CD8-positive, alpha-beta memory T cell (primary cell): ENCODE results near the gene C6. TPM values are rescaled to one million over a fixed set of nuclear protein-coding genes. Genes with fewer than 3 reads are reported as not detected.
"Not testable (repeated sequence)": the region's sequence is repeated elsewhere in the genome, so short reads cannot be mapped to it uniquely, and the experiment has no call there.

Source experiments
- CTCF ChIA-PET: fragments of 350-600 bp; sonication (Branson Sonifier 250); formaldehyde crosslinking; loops from one replicate; lab custom pipeline; 2021; ENCODE audit warnings: antibody characterized with exemption; lab: Charles Lee
- POLR2A ChIA-PET: fragments of 350-600 bp; sonication (Branson Sonifier 250); formaldehyde crosslinking; loops from one replicate; lab custom pipeline; 2021; ENCODE audit warnings: antibody characterized with exemption; lab: Charles Lee
- DNase-seq, 5 donors: peaks; one replicate each; pipeline versions ENCODE4 v3.0.0 to v3.0.0-alpha.2; 2020 to 2022; ENCODE audit warnings: mixed read lengths in 1 of 5
- H3K27ac ChIP-seq: one replicate; pipeline ENCODE4 v1.7.0; 2013; ENCODE audit warnings: low read depth, mild to moderate bottlenecking, low read length, moderate library complexity
- H3K27me3 ChIP-seq: 2 replicates; pipeline ENCODE4 v1.7.0; 2013; ENCODE audit warnings: low read length, mild to moderate bottlenecking; ENCODE audit not compliant: insufficient read depth, poor library complexity, severe bottlenecking
- H3K36me3 ChIP-seq: 2 replicates; pipeline ENCODE4 v1.7.0; 2013; ENCODE audit warnings: mild to moderate bottlenecking, low read length, moderate library complexity; ENCODE audit not compliant: insufficient read depth
- H3K4me1 ChIP-seq: 2 replicates; pipeline ENCODE4 v1.7.0; 2013; ENCODE audit warnings: mild to moderate bottlenecking, low read length, moderate library complexity; ENCODE audit not compliant: insufficient read depth
- H3K4me3 ChIP-seq: 2 replicates; pipeline ENCODE4 v1.7.0; 2013; ENCODE audit warnings: mild to moderate bottlenecking, low read length
- H3K9me3 ChIP-seq: 2 replicates; pipeline ENCODE4 v1.7.0; 2013; ENCODE audit warnings: mild to moderate bottlenecking, low read length
- H3K27ac Mint-ChIP-seq, 8 donors: one replicate each; pipeline ENCODE4 v1.8.0; 2020 to 2021; ENCODE audit warnings: mixed read lengths in 8 of 8, mild to moderate bottlenecking in 6 of 8, inconsistent platforms in 3 of 8, moderate library complexity in 3 of 8
- H3K27me3 Mint-ChIP-seq, 2 donors: one replicate each; pipeline ENCODE4 v1.8.0; 2020 to 2021; ENCODE audit warnings: mixed read lengths in 2 of 2, mild to moderate bottlenecking in 1 of 2, moderate library complexity in 1 of 2
- H3K36me3 Mint-ChIP-seq, 3 donors: one replicate each; pipeline ENCODE4 v1.8.0; 2020 to 2021; ENCODE audit warnings: mixed read lengths in 3 of 3, inconsistent platforms in 1 of 3, mild to moderate bottlenecking in 1 of 3
- H3K4me1 Mint-ChIP-seq, 3 donors: one replicate each; pipeline ENCODE4 v1.8.0; 2020 to 2021; ENCODE audit warnings: mixed read lengths in 3 of 3, inconsistent platforms in 1 of 3, mild to moderate bottlenecking in 1 of 3
- H3K4me3 Mint-ChIP-seq, 7 donors: one replicate each; pipeline ENCODE4 v1.8.0; 2020 to 2021; ENCODE audit warnings: mixed read lengths in 7 of 7, mild to moderate bottlenecking in 6 of 7, moderate library complexity in 4 of 7, inconsistent platforms in 2 of 7
- H3K9me3 Mint-ChIP-seq, 5 donors: one replicate each; pipeline ENCODE4 v1.8.0; 2020 to 2022; ENCODE audit warnings: mixed read lengths in 5 of 5, mild to moderate bottlenecking in 3 of 5, moderate library complexity in 2 of 5, inconsistent platforms in 1 of 5
- polyA plus RNA-seq: library from polyadenylated mRNA; unstranded; fragments of 300-500 nt; fragmentation: Illumina TruSeq; gene quantifications from one replicate; pipeline ENCODE4 v1.2.3, GENCODE V29; 2021
- total RNA-seq, 2 experiments: library from RNA; stranded (reverse); gene quantifications; one replicate each; pipeline ENCODE4 v1.2.3, GENCODE V29; 2021

The C6 gene
- total and polyA plus RNA-seq, 3 experiments from 2014 or later = not detected

DNA sequence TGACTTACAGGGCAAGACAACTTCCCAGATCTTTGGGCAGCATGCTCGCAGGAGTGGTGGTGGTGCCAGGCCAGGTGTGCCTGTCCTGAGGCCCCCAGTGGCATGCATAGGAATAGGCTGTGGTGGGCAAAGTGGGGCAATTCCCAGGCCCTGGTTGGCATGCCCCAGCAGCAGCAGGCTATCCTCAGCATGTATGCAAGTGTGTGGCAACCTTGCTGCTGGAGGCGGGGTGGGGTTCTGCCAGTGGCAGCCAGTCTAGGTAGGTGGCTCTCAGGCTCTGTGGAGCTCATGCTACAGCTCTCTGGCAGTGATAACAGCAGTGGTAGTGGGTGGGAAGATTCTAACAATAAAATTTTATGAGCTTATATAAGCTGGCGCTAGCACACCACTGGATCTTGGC lies 27.7 kb upstream of the C6 start:
- H3K4me3 ChIP-seq = no peak overlapping the region
- ChIA-PET CTCF (no interaction called here), POLR2A (no interaction called here)
- Mint-ChIP-seq H3K27ac (no peak overlapping the region), H3K36me3 (no peaks in the 10 kb centered on the region), H3K9me3 (peaks cover 0 to 4% (median 2%) of the 10 kb centered on the region in 5 donors), H3K27me3 (no peaks in the 10 kb centered on the region), H3K4me1 (no peaks in the 10 kb centered on the region), H3K4me3 (no peak overlapping the region)
- no peaks in the 10 kb centered on the region for H3K9me3 ChIP-seq
- H3K27ac ChIP-seq = no peak overlapping the region
- no peaks in the 10 kb centered on the region for H3K36me3 ChIP-seq
- H3K27me3 ChIP-seq = no peaks in the 10 kb centered on the region
- DNase-seq = no peak
- no peaks in the 10 kb centered on the region for H3K4me1 ChIP-seq

GRCh38 chr5:41240390-41240789 lies 27.1 kb upstream of the C6 start:
- no peak overlapping the region for H3K27ac ChIP-seq
- no peaks in the 10 kb centered on the region for H3K36me3 Mint-ChIP-seq
- DNase-seq = no peak
- no peaks in the 10 kb centered on the region for H3K36me3 ChIP-seq
- no peaks in the 10 kb centered on the region for H3K27me3 ChIP-seq
- no peak overlapping the region for H3K27ac Mint-ChIP-seq
- H3K4me3 Mint-ChIP-seq = no peak overlapping the region
- H3K27me3 Mint-ChIP-seq = no peaks in the 10 kb centered on the region
- H3K4me1 Mint-ChIP-seq = no peaks in the 10 kb centered on the region
- POLR2A ChIA-PET = no interaction called here
- CTCF ChIA-PET = no interaction called here
- no peak overlapping the region for H3K4me3 ChIP-seq
- H3K9me3 Mint-ChIP-seq = peaks cover 0 to 4% (median 2%) of the 10 kb centered on the region in 5 donors
- H3K4me1 ChIP-seq = no peaks in the 10 kb centered on the region
- no peaks in the 10 kb centered on the region for H3K9me3 ChIP-seq

GRCh38 chr5:41234475-41234874 lies 21.1 kb upstream of the C6 start:
- no peaks in the 10 kb centered on the region for H3K4me1 Mint-ChIP-seq
- H3K27ac Mint-ChIP-seq = no peak overlapping the region
- CTCF ChIA-PET = no interaction called here

GRCh38 chr5:41232797-41233196 lies 19.5 kb upstream of the C6 start:
- ChIA-PET CTCF (no interaction called here), POLR2A (no interaction called here)
- Histone ChIP-seq H3K27ac (no peak overlapping the region), H3K36me3 (no peaks in the 10 kb centered on the region), H3K4me1 (no peaks in the 10 kb centered on the region), H3K27me3 (no peaks in the 10 kb centered on the region), H3K4me3 (no peak overlapping the region), H3K9me3 (no peaks in the 10 kb centered on the region)
- peaks cover 16 to 48% (median 24%) of the 10 kb centered on the region in 5 donors for H3K9me3 Mint-ChIP-seq
- no peak for DNase-seq
- H3K36me3 Mint-ChIP-seq = peaks cover 0 to 8% (median 0%) of the 10 kb centered on the region in 3 donors
- H3K27ac Mint-ChIP-seq = no peak overlapping the region
- H3K4me1 Mint-ChIP-seq = no peaks in the 10 kb centered on the region
- H3K27me3 Mint-ChIP-seq = no peaks in the 10 kb centered on the region
- no peak overlapping the region for H3K4me3 Mint-ChIP-seq

More at GRCh38 chr5:41234475-41234874, 21.1 kb upstream of the C6 start:
- Histone ChIP-seq H3K27me3 (no peaks in the 10 kb centered on the region), H3K27ac (no peak overlapping the region), H3K4me1 (no peaks in the 10 kb centered on the region), H3K36me3 (no peaks in the 10 kb centered on the region), H3K9me3 (no peaks in the 10 kb centered on the region), H3K4me3 (no peak overlapping the region)
- peaks cover 0 to 3% (median 0%) of the 10 kb centered on the region in 3 donors for H3K36me3 Mint-ChIP-seq
- H3K27me3 Mint-ChIP-seq = no peaks in the 10 kb centered on the region
- DNase-seq = no peak
- POLR2A ChIA-PET = no interaction called here
- H3K4me3 Mint-ChIP-seq = no peak overlapping the region
- H3K9me3 Mint-ChIP-seq = peaks cover 10 to 41% (median 19%) of the 10 kb centered on the region in 5 donors

DNA sequence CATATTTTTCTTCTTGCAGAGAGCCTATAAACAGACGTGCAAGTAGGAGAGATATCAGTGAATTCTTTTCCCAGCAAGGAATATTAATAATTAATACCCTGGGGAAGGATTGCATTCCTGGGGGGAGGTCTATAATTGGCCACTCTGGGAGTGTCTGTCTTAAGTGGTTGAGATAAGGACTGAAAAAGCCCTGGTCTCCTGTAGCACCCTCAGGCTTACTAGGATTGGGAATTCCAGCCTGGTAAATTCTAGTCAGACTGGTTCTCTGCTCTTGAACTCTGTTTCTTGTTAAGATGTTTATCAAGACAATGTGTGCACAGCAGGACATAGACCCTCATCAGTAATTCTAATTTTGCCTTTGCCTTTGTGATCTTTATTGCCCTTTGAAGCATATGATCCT lies 16.9 kb upstream of the C6 start:
- H3K9me3 Mint-ChIP-seq = peaks cover 16 to 60% (median 24%) of the 10 kb centered on the region in 5 donors
- H3K36me3 ChIP-seq, POLR2A ChIA-PET, H3K36me3 Mint-ChIP-seq, H3K9me3 ChIP-seq, H3K27me3 Mint-ChIP-seq, H3K4me3 Mint-ChIP-seq, H3K4me3 ChIP-seq, DNase-seq, H3K4me1 Mint-ChIP-seq, CTCF ChIA-PET, H3K4me1 ChIP-seq, H3K27me3 ChIP-seq, H3K27ac ChIP-seq: not testable (repeated sequence)
- peak overlapping the region in 1 of 8 donors; percentile 89 for H3K27ac Mint-ChIP-seq

GRCh38 chr5:41223962-41224361 lies 10.6 kb upstream of the C6 start:
- H3K36me3 Mint-ChIP-seq = peaks cover 0 to 4% (median 0%) of the 10 kb centered on the region in 3 donors
- H3K27me3 Mint-ChIP-seq = no peaks in the 10 kb centered on the region

GRCh38 chr5:41219658-41220269 lies 6.4 kb upstream of the C6 start:
- POLR2A ChIA-PET = no interaction called here
- H3K4me3 Mint-ChIP-seq = no peak overlapping the region
- H3K27ac Mint-ChIP-seq = no peak overlapping the region

More at GRCh38 chr5:41223962-41224361, 10.6 kb upstream of the C6 start:
- H3K4me1 Mint-ChIP-seq = no peaks in the 10 kb centered on the region
- Histone ChIP-seq H3K36me3 (no peaks in the 10 kb centered on the region), H3K4me3 (no peak overlapping the region), H3K27me3 (no peaks in the 10 kb centered on the region), H3K9me3 (no peaks in the 10 kb centered on the region), H3K27ac (no peak overlapping the region), H3K4me1 (no peaks in the 10 kb centered on the region)
- no peak for DNase-seq
- CTCF ChIA-PET = no interaction called here
- no peak overlapping the region for H3K4me3 Mint-ChIP-seq
- no peak overlapping the region for H3K27ac Mint-ChIP-seq
- peaks cover 5 to 20% (median 8%) of the 10 kb centered on the region in 5 donors for H3K9me3 Mint-ChIP-seq
- POLR2A ChIA-PET = no interaction called here

DNA sequence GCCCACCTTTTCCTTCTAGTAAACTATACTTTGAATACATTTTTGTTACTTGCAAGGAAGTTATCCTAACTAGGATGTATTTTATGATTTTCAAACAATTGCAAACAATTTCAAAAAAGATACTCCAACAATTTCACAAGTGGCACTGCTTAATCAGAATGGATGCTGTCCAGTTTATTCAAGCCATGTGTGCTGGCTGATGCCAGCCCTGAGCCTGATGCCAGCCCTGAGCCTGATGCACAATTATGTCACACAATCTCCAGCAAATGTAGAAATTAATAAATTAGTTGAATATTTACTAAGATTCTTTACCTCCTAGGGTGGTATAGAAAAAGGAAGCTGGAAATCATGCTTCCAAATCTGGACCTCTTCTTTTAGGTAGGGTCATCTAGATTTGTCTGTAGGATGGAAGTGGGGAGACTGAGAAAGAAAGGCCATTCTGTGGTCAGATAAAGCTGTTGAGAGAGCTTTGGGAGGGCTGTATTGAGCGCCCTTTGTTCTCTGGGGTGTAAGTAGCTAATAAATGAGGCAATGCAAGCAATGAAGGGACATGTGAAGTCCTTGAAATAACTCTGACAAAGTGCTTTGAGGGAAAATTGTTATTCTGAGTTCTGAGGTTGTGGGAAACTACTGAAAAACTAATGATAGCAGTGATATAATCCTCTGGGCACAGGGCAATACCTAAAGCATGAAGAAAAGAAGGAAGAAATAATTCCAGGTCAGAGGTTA lies 5.8 kb upstream of the C6 start:
- Mint-ChIP-seq H3K27ac (no peak overlapping the region), H3K4me1 (no peaks in the 10 kb centered on the region), H3K36me3 (no peaks in the 10 kb centered on the region), H3K9me3 (peaks cover 0 to 6% (median 2%) of the 10 kb centered on the region in 5 donors), H3K4me3 (no peak overlapping the region), H3K27me3 (no peaks in the 10 kb centered on the region)
- Histone ChIP-seq H3K4me3 (no peak overlapping the region), H3K36me3 (no peaks in the 10 kb centered on the region), H3K27ac (no peak overlapping the region), H3K27me3 (no peaks in the 10 kb centered on the region), H3K9me3 (no peaks in the 10 kb centered on the region), H3K4me1 (no peaks in the 10 kb centered on the region)
- DNase-seq = no peak
- ChIA-PET CTCF (no interaction called here), POLR2A (no interaction called here)

More at GRCh38 chr5:41219658-41220269, 6.4 kb upstream of the C6 start:
- no peak overlapping the region for H3K27ac ChIP-seq
- H3K9me3 ChIP-seq = no peaks in the 10 kb centered on the region
- Mint-ChIP-seq H3K4me1 (no peaks in the 10 kb centered on the region), H3K9me3 (peaks cover 0 to 6% (median 2%) of the 10 kb centered on the region in 5 donors), H3K36me3 (no peaks in the 10 kb centered on the region), H3K27me3 (no peaks in the 10 kb centered on the region)
- no peaks in the 10 kb centered on the region for H3K27me3 ChIP-seq
- H3K4me1 ChIP-seq = no peaks in the 10 kb centered on the region
- no peaks in the 10 kb centered on the region for H3K36me3 ChIP-seq
- H3K4me3 ChIP-seq = no peak overlapping the region
- no peak for DNase-seq
- CTCF ChIA-PET = no interaction called here
